VCaP (cell line): ENCODE results near the gene FBXW7.

ENCODE experiments used
- H3K27ac ChIP-seq: fragments of 450-650 bp; 2 replicates; pipeline ENCODE4 v1.5.1; 2017
- CTCF ChIP-seq: fragments of 450-650 bp; conservative IDR thresholded peaks from 2 replicates; pipeline ENCODE4 v1.5.1; 2017; ENCODE audit warnings: mild to moderate bottlenecking, moderate library complexity

The FBXW7 gene

DNA sequence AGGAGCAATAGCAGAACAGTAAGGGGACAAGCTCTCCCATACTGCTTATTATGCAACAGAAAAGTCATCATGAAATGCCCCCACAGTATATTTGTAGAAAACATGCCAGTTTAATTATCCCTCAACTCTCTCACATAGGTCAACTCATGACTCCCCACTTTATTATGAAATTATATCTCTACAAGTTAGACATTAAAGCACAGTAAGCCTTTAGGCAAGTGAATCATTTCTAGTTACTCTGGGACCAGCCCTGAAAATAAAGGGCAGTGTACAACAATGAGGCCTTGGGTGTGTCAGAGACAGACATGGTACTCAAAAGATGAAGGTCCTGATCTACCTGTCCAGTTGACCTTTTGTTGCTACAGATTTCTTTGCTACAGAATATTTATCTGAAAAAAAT is 191.9 kb downstream of the FBXW7 start:
- TF ChIP-seq CTCF, result no peak
- H3K27ac ChIP-seq, result no peak overlapping the region

GRCh38 chr4:152342293-152342692 is 193.6 kb downstream of the FBXW7 start:
- no peak for TF ChIP-seq CTCF
- H3K27ac ChIP-seq, result no peak overlapping the region

GRCh38 chr4:152340818-152341217 is 195.1 kb downstream of the FBXW7 start:
- no peak for TF ChIP-seq CTCF
- no peak overlapping the region for H3K27ac ChIP-seq

- H3K27ac ChIP-seq, result no peak overlapping the region
- no peak for TF ChIP-seq CTCF
Measured at GRCh38 chr4:152339576-152339975, 196.3 kb downstream of the FBXW7 start.

DNA sequence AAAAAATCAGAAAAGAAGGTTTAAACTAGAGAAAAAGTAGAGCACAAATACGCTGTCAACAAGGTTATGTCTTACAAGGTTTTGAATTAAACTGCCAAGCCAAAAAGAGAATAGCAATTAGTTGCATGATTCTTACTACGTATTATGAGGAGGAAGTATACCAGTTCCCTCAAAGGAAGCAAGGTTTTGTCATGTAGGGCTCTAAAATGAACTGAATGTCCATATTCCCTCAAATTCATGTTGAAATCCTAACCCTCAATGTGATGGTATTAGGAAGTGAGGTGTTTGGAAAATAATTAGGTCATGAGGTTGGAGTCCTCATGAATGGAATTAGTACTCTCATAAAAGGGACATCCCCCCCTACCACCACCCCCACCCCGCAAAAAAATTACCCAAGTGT is 201.0 kb downstream of the FBXW7 start:
- H3K27ac ChIP-seq, result no peak overlapping the region
- no peak for TF ChIP-seq CTCF

GRCh38 chr4:152331042-152331441 is 204.8 kb downstream of the FBXW7 start:
- H3K27ac ChIP-seq, result no peak overlapping the region
- no peak for TF ChIP-seq CTCF

- no peak for TF ChIP-seq CTCF
- no peak overlapping the region for H3K27ac ChIP-seq
Measured at GRCh38 chr4:152328582-152328981, 207.3 kb downstream of the FBXW7 start.
